K562 (cell line): ENCODE measurements around the gene USP16. TPM values are rescaled to one million over a fixed set of nuclear protein-coding genes. Genes with fewer than 3 reads are reported as not detected.
A peak's percentile ranks its signal among the peaks of the same experiment; 100 is the strongest.

Experiments used
- ATAC-seq: fragments of 200-7000 bp; cut with Tn5 transposase; 3 replicates; pipeline ENCODE4 v1.9.1; 2020; ENCODE audit warnings: moderate library complexity
- BruUV-seq: library from RNA; stranded (reverse); fragments of 400-500 nt; replicated peaks from 2 replicates; lab custom pipeline; 2021; lab: Mats Ljungman, UMichigan
- CTCF ChIA-PET: fragments of 300-600 bp; formaldehyde crosslinking; extraction: SDS; loops from one replicate; lab custom pipeline; 2021; ENCODE audit warnings: low intra/inter-chr PET ratio; lab: Yijun Ruan, JAX
- POLR2A ChIA-PET: fragments of 300-600, 350-650 bp; sonication (Branson Sonifier 250); formaldehyde crosslinking; extraction: SDS; loops from one replicate; lab custom pipeline; 2021; ENCODE audit warnings: antibody characterized with exemption, inconsistent platforms; lab: Yijun Ruan, JAX
- DNase-seq, 4 experiments: peaks; one replicate each; pipeline versions ENCODE4 v3.0.0 to v3.0.0-alpha.2; 2011 to 2018; ENCODE audit warnings: low spot score in 3 of 4, mixed read lengths in 3 of 4; ENCODE audit errors: extremely low read depth in 1 of 4
- FAIRE-seq: peaks from 2 replicates; lab custom pipeline; 2011; peaks lifted over from hg19 to GRCh38; lab: Jason Lieb, UNC
- H2AFZ ChIP-seq: 2 replicates; pipeline ENCODE4 v1.6.0; 2011; ENCODE audit warnings: low read depth, low read length, control low read depth, inconsistent platforms
- H3K27ac ChIP-seq: fragments of 200-600 bp; 3 replicates; pipeline ENCODE4 v1.8.0; 2011; ENCODE audit warnings: low read depth, mild to moderate bottlenecking, control low read depth, inconsistent platforms, low read length, moderate library complexity, mixed read lengths; ENCODE audit errors: extremely low read depth
- H3K27me3 ChIP-seq, 2 experiments: fragments of 300-600 bp in 1 of 2; 2 replicates in 1 of 2; 3 replicates in 1 of 2; pipeline versions ENCODE4 v1.6.0 to v1.8.0; 2011; ENCODE audit warnings: inconsistent platforms in 2 of 2, low read length in 2 of 2, mild to moderate bottlenecking in 1 of 2, mixed read lengths in 1 of 2, moderate library complexity in 1 of 2; ENCODE audit not compliant: control insufficient read depth in 2 of 2, insufficient read depth in 2 of 2
- H3K36me3 ChIP-seq: fragments of 300-600 bp; 3 replicates; pipeline ENCODE4 v1.8.0; 2011; ENCODE audit warnings: mild to moderate bottlenecking, low read length, inconsistent platforms; ENCODE audit not compliant: control insufficient read depth, insufficient read depth
- H3K4me1 ChIP-seq, 2 experiments: fragments of 200-600 bp in 1 of 2; replicated peaks in 1 of 2; 2 replicates in 1 of 2; 3 replicates in 1 of 2; pipeline versions ENCODE4 v1.5.1 to v1.8.0; 2011; ENCODE audit warnings: inconsistent platforms in 2 of 2, low read length in 2 of 2, mild to moderate bottlenecking in 1 of 2, mixed read lengths in 1 of 2, moderate library complexity in 1 of 2; ENCODE audit not compliant: control insufficient read depth in 2 of 2, insufficient read depth in 2 of 2
- H3K4me2 ChIP-seq: 2 replicates; pipeline ENCODE4 v1.6.1; 2011; ENCODE audit warnings: low read length, control low read depth, inconsistent platforms, mixed read lengths; ENCODE audit not compliant: insufficient read depth
- H3K4me3 ChIP-seq: fragments of 200-600 bp; sonication (generic), shearing (Covaris generic); 2 replicates; pipeline ENCODE4 v1.5.1; 2016; ENCODE audit warnings: control low read depth, inconsistent platforms
- H3K79me2 ChIP-seq: fragments of 200-600 bp; 3 replicates; pipeline ENCODE4 v1.8.0; 2011; ENCODE audit warnings: low read length, inconsistent platforms; ENCODE audit not compliant: control insufficient read depth, insufficient read depth
- H3K9ac ChIP-seq, 2 experiments: 2 replicates each; pipeline versions ENCODE4 v1.6.0 to v1.6.1; 2011; ENCODE audit warnings: low read depth in 2 of 2, low read length in 2 of 2, control low read depth in 1 of 2, inconsistent platforms in 1 of 2, mild to moderate bottlenecking in 1 of 2, mixed read lengths in 1 of 2; ENCODE audit not compliant: insufficient read depth in 1 of 2
- H3K9me1 ChIP-seq: one replicate; pipeline ENCODE4 v1.6.0; 2011; ENCODE audit warnings: inconsistent platforms, mild to moderate bottlenecking, low read length, moderate library complexity; ENCODE audit not compliant: control insufficient read depth, insufficient read depth
- H3K9me3 ChIP-seq: replicated peaks from 2 replicates; pipeline ENCODE4 v1.5.1; 2011; ENCODE audit warnings: low read depth, low read length, inconsistent platforms; ENCODE audit not compliant: control insufficient read depth, insufficient read depth
- H4K20me1 ChIP-seq: replicated peaks from 2 replicates; pipeline ENCODE4 v1.6.1; 2011; ENCODE audit warnings: low read length, inconsistent platforms, mixed read lengths; ENCODE audit not compliant: control insufficient read depth, insufficient read depth
- ATF6 ChIP-seq: sonication (generic); formaldehyde crosslinking; IDR thresholded peaks from 2 replicates; pipeline ENCODE4 v1.4.0; 2020; ENCODE audit warnings: mild to moderate bottlenecking, missing genetic modification reagents
- BACH1 ChIP-seq: fragments of 200-800 bp; sonication (Bioruptor generic); IDR thresholded peaks from 2 replicates; pipeline ENCODE4 v1.6.1; 2016; ENCODE audit warnings: missing genetic modification characterization, missing compliant biosample characterization
- BCOR ChIP-seq: fragments of 450-650 bp; IDR thresholded peaks from 2 replicates; pipeline ENCODE4 v1.6.1; 2016
- CBFB ChIP-seq: sonication (generic); formaldehyde crosslinking; IDR thresholded peaks from 2 replicates; pipeline ENCODE4 v1.4.0; 2020; ENCODE audit warnings: mild to moderate bottlenecking, missing genetic modification reagents
- E2F5 ChIP-seq: sonication (generic); formaldehyde crosslinking; IDR thresholded peaks from 2 replicates; pipeline ENCODE4 v1.8.0; 2022; ENCODE audit warnings: mild to moderate bottlenecking, missing genetic modification reagents
- ETV1 ChIP-seq: fragments of 450-650 bp; conservative IDR thresholded peaks from 2 replicates; pipeline ENCODE4 v1.6.1; 2016; ENCODE audit warnings: missing genetic modification characterization, control low read depth, low read depth, missing compliant biosample characterization
- FOXK1 ChIP-seq: sonication (generic); formaldehyde crosslinking; IDR thresholded peaks from 2 replicates; pipeline ENCODE4 v1.8.0; 2022; ENCODE audit warnings: missing genetic modification reagents, mild to moderate bottlenecking, borderline replicate concordance
- GTF2A2 ChIP-seq: IDR thresholded peaks from 2 replicates; pipeline ENCODE4 v1.6.1; 2016; ENCODE audit warnings: mild to moderate bottlenecking, missing genetic modification characterization, missing compliant biosample characterization
- KDM2B ChIP-seq: fragments of 250-450 bp; sonication (Bioruptor Pico); IDR thresholded peaks from 2 replicates; pipeline ENCODE4 v1.8.0; 2021; ENCODE audit warnings: mild to moderate bottlenecking, moderate library complexity
- MAFF ChIP-seq: IDR thresholded peaks from 2 replicates; pipeline ENCODE4 v1.6.1; 2012; ENCODE audit warnings: low read length, improper control_type of control experiment
- MIER1 ChIP-seq: fragments of 450-650 bp; IDR thresholded peaks from 2 replicates; pipeline ENCODE4 v1.6.1; 2016; ENCODE audit warnings: antibody characterized with exemption, mild to moderate bottlenecking, low read depth
- MTA2 ChIP-seq: fragments of 450-650 bp; IDR thresholded peaks from 2 replicates; pipeline ENCODE4 v1.6.1; 2016; ENCODE audit warnings: low read depth
- NR1H2 ChIP-seq: sonication (generic); formaldehyde crosslinking; IDR thresholded peaks from 2 replicates; pipeline ENCODE4 v1.4.0; 2020; ENCODE audit warnings: mild to moderate bottlenecking, missing genetic modification reagents
- POLR2AphosphoS2 ChIP-seq: IDR thresholded peaks from 2 replicates; pipeline ENCODE4 v1.6.1; 2012; ENCODE audit warnings: low read length, improper control_type of control experiment
- POLR2G ChIP-seq: fragments of 200-400 bp; formaldehyde crosslinking; IDR thresholded peaks from 2 replicates; pipeline ENCODE4 v1.6.1; 2017; ENCODE audit warnings: low read depth, mild to moderate bottlenecking, antibody characterized with exemption, low read length, moderate library complexity
- SUPT5H ChIP-seq: fragments of 450-650 bp; IDR thresholded peaks from 2 replicates; pipeline ENCODE4 v1.6.1; 2016
- THRAP3 ChIP-seq: fragments of 450-650 bp; IDR thresholded peaks from 2 replicates; pipeline ENCODE4 v1.6.1; 2016; ENCODE audit warnings: mild to moderate bottlenecking, inconsistent platforms, borderline replicate concordance
- ZFP30 ChIP-seq: fragments of 250-450 bp; sonication (Bioruptor Pico); IDR thresholded peaks from 2 replicates; pipeline ENCODE4 v1.8.0; 2022; ENCODE audit warnings: moderate library complexity, mild to moderate bottlenecking, inconsistent platforms, borderline replicate concordance
- ZFX ChIP-seq: sonication (generic); formaldehyde crosslinking; IDR thresholded peaks from 2 replicates; pipeline ENCODE4 v1.8.0; 2022; ENCODE audit warnings: mild to moderate bottlenecking, missing genetic modification reagents, moderate library complexity
- ZNF121 ChIP-seq: sonication (generic); formaldehyde crosslinking; conservative IDR thresholded peaks from 2 replicates; pipeline ENCODE4 v1.8.0; 2022; ENCODE audit warnings: missing genetic modification reagents
- ZNF3 ChIP-seq: fragments of 250-450 bp; sonication (Bioruptor Pico); IDR thresholded peaks from 2 replicates; pipeline ENCODE4 v1.5.0; 2021; ENCODE audit warnings: mild to moderate bottlenecking, moderate library complexity
- ZNF511 ChIP-seq: sonication (generic); formaldehyde crosslinking; IDR thresholded peaks from 2 replicates; pipeline ENCODE4 v1.8.0; 2022; ENCODE audit warnings: mild to moderate bottlenecking, missing genetic modification reagents
- ZNF589 ChIP-seq: fragments of 200-800 bp; sonication (Bioruptor generic); IDR thresholded peaks from 2 replicates; pipeline ENCODE4 v1.6.1; 2016; ENCODE audit warnings: low read depth, missing genetic modification characterization, missing compliant biosample characterization
- WGBS: fragments of 100-300 bp; shearing (Covaris generic); methylation state at CpG from one replicate; pipeline ENCODE4 v1.1.6; 2016; ENCODE audit warnings: low coverage, mixed read lengths; ENCODE audit not compliant: insufficient coverage; ENCODE audit errors: missing lambda C conversion rate; 5-methylcytosine and 5-hydroxymethylcytosine counted together
- in situ Hi-C: fragments of 300-500 bp; cut with MboI; formaldehyde crosslinking; loops from 4 replicates; pipeline ENCODE4 v1.15.0; 2018; ENCODE audit warnings: inconsistent platforms, mixed read lengths
- intact Hi-C: fragments of 100-400 bp; cut with micrococcal nuclease; formaldehyde crosslinking; loops from 2 replicates; pipeline ENCODE4 v1.14.2; 2022
- polyA plus RNA-seq, 8 experiments: library from polyadenylated mRNA; depleted of rRNA in 4 of 8; stranded (reverse) in 5 of 8; unstranded in 3 of 8; fragments of >200 nt; fragmentation: Nextera tagmentation in 2 of 8; fragmentation: Illumina TruSeq in 1 of 8; extraction: Ambion mirVana in 2 of 8; extraction: Trizol in 1 of 8; gene quantifications; 2 replicates each; pipeline versions ENCODE4 v1.2.1 to v1.2.3, GENCODE V29; 2011 to 2014; ENCODE audit warnings: inconsistent platforms in 1 of 8, missing spikeins in 1 of 8
- total RNA-seq, 7 experiments: library from RNA; depleted of rRNA in 6 of 7; stranded (reverse); fragments of >200 nt in 6 of 7; fragmentation: Illumina TruSeq in 2 of 7; extraction: Trizol in 2 of 7; gene quantifications; 2 replicates each; pipeline versions ENCODE4 v1.2.1 to v1.2.3, GENCODE V29; 2011 to 2021; ENCODE audit warnings: low replicate concordance in 1 of 7

USP16 gene
- total and polyA plus RNA-seq, 9 of the 15 experiments (the other 6 are each of a cell fraction or from before 2014, with no cell fraction given) = 38.4 to 90.9 (median 62.8) TPM

- H3K27me3 ChIP-seq = no peaks in the 10 kb centered on the region
- WGBS = under 1% methylated on average over 13 of the region's 13 CpGs
- peak overlapping the region; percentile 92 for H3K27ac ChIP-seq
- peak; percentile 30 for ATAC-seq
- peaks cover 8 to 9% of the 10 kb centered on the region in 2 experiments for H3K4me1 ChIP-seq
- ChIA-PET POLR2A (interaction anchor here (0.6 to 5.0 kb wide), 20 partner anchors 9 to 339 kb away, joined by 3 to 31 read pairs (median 5); partner anchors contain the start of gene USP16), CTCF (no interaction called here)
- H3K36me3 ChIP-seq = peaks cover 46% of the 10 kb centered on the region
- no TSS peak for BruUV-seq
- no peak for FAIRE-seq
- peak overlapping the region; percentile 96 to 97 for H3K9ac ChIP-seq
- in situ Hi-C loops = no loop called here
- DNase-seq = peak in 2 of 4 experiments; percentile 18 to 55
- peak overlapping the region; percentile 88 for H3K4me2 ChIP-seq
- H3K4me3 ChIP-seq = peak overlapping the region; percentile 83
- intact Hi-C loops = loop anchor here (1.0 to 5.0 kb wide), 5 partner anchors 51 to 574 kb away; partner anchors contain the start of genes LTN1 and USP16
- H3K79me2 ChIP-seq = peaks cover 59% of the 10 kb centered on the region
- no peaks in the 10 kb centered on the region for H3K9me1 ChIP-seq
- H3K9me3 ChIP-seq = no peaks in the 10 kb centered on the region; the same call in 1 of the 2 replicates
- peak overlapping the region; percentile 85 for H2AFZ ChIP-seq
- peaks cover 19% of the 10 kb centered on the region for H4K20me1 ChIP-seq
- TF ChIP-seq ZFX (no peak), ZNF511 (CRISPR knock-in tag) (no peak), ZNF121 (CRISPR knock-in tag) (no peak), POLR2G (no peak), THRAP3 (peak; percentile 12; the same call in 1 of the 2 replicates), E2F5 (CRISPR knock-in tag) (no peak), MIER1 (no peak), GTF2A2 (tag) (no peak), MAFF (no peak), CBFB (CRISPR knock-in tag) (no peak), POLR2AphosphoS2 (no peak; the same call in 1 of the 2 replicates), KDM2B (CRISPR knock-in tag) (no peak), ZNF3 (no peak), ZFP30 (no peak), MTA2 (no peak), BCOR (no peak), NR1H2 (CRISPR knock-in tag) (no peak), SUPT5H (no peak), ATF6 (CRISPR knock-in tag) (no peak), ZNF589 (CRISPR knock-in tag) (0 out of 2 replicates have a peak, but pooled peaks have one; percentile 42), ETV1 (tag) (peak; percentile 17; the same call in 1 of the 2 replicates), BACH1 (tag) (peak; percentile 55; the same call in 1 of the 2 replicates), FOXK1 (CRISPR knock-in tag) (0 out of 2 replicates have a peak, but pooled peaks have one; percentile 13)
Observed at GRCh38 chr21:29072873-29073221, 48.4 kb downstream of the USP16 start.
